NCI-H146 treated with DMSO at 0.1 percent for 48 hours (cell line): ENCODE data around the gene SLC18B1.
"Not testable (repeated sequence)": the region's sequence is repeated elsewhere in the genome, so short reads cannot be mapped to it uniquely, and the experiment has no call there.

ENCODE experiments used
- DNase-seq: peaks from one replicate; lab custom pipeline; 2025; ENCODE audit not compliant: unreplicated experiment; lab: John Stamatoyannopoulos, UW

The SLC18B1 gene

DNA sequence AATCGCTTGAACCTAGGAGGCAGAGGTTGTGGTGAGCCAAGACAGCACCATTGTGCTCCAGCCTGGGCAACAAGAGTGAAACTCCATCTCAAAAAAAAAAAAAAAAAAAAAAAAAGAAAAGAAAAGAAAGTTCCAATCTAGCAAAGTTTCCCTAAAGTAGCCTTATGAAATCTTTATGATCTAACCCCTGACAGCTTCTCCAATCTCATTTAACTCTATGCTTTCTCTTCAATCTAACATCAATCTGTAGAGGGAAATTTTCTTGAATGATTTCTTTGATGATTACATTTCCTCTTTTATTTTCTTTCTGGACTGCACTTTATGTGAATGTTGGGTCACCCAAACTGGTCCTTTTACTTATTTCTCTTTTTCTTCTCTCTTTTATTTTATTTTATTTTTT is 2.2 kb upstream of the SLC18B1 start:
- DNase-seq: no peak

DNA sequence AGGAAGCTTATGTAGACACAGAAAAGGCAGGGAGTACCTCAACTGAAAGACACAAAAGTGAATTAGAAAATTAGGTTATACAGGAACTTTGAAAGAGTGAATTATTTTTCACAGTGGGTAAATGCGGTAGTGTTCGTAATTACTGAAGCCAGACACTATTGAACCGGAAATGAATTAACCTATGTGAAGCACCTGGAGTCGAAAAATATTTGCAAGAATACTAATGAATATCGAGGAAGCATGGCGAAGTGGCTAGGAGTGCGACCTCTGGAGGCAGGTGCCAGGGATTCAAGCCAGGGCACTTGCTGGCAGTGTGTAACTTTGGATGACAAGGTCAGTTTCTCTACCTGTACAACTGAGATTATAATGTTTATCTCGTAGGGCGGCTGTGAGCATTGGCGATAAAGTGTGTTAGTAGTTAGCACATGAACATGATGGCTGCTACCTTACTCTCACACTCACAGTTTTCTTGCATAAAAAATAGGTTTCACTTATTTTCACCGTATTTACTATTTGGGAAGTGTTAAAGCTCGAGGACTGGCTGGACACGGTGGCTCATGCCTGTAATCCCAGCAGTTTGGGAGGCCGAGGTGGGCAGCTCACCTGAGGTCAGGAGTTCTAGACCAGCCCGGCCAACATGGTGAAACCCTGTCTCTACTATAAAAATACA is 567 bp upstream of the SLC18B1 start:
- peak; percentile 97 for DNase-seq

DNA sequence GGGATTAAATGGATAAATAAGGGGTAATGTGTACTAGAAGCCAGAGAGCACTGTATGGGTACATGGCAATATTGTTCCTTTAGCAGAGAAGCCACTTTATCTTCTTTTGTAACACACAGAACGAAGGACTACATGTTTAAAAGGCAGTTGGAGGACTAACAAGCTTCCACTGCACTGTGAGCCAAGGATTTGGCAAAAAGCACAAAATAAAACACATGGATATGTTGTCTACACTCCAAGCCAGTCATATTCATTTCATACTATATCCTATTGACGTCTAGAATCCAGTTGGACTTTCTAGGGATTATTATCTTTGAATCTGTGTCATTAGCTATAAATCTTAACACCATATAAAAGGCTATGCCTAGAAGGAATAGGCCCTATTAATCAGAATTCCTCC is 3.0 kb downstream of the SLC18B1 start:
- DNase-seq: no peak

DNA sequence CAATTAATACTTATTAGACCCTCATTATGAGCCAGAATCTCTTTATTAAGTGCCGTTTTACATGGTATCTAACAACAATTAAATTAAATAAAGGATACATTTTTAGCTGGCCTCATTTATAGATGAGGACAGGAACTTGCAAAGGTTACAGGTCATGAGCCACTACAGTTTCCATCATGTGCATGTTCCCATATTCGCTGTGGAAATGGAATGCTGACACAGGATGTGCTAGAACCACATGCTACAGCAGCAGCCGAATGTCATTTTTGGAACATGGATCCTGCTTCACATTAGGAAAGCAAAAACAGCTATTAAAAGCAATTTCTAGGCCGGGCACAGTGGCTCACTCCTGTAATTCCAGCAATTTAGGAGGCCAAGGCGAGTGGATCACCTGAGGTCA is 5.9 kb downstream of the SLC18B1 start:
- no peak for DNase-seq

DNA sequence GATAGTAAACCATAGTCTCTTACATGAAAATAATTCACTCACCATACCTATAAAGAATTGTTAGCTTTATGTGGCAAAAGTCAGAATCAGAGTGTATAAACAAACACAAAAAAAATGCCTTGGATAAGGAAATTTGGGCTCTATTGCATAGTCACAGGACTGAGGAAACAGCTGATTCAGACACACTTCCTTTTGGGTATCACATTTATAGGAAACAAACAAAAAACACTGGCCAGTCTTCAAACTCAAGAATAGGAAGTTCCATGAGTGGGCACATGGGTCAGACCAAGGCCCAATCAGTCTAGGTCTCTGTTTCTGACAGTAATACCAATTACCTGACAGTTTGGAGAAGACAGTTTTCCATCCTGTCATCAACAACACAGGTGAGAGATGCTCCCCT is 8.0 kb downstream of the SLC18B1 start:
- no peak for DNase-seq

DNA sequence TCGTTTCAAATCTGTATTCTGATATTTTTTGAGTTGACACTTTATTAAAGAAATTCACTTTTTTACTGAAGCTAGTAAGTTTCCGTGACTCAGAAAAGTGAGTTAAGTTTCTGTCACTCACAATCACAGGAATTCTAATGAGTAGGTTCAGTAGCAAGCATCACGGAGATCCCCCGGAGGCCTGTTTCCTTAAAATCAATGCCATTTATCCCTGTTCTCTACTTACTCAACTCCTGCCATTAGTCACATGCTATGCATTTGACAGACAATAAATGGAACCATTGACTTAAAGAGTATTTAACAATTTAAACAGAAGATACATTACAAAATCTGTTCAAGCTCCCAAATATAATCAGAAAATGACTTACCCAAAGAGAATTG is 9.1 kb downstream of the SLC18B1 start:
- no peak for DNase-seq

DNA sequence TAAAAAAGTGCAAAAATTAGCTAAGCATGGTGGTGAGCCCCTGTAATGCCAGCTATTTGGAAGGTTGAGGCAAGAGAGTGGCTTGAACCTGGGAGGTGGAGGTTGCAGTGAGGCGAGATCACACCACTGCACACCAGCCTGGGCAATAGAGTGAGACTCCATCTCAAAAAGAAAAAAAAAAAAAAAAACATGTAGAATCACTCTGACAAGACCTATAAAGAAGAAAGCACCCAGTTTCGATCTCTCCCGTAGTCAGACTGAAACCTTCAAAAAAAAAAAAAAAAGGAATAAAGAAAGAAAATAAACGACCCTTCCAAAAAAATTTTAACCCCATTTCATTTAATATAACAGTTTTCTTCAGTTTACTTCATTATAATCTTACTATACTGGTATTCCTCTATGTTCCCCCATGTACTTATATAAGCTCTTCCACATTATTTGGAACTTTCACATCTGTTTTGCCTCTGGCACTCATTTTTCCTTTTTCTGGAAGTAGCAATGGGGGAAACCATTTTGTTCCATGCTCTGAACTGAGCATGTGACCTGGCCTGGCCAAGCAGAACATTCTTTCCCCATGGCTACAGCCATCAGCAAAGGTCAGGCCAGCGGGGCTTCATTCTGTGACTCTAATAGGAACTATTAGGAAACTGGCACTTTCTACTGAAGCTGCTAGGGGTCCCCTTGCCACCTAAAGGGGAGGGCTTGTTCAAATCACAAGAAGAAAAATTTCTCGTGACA is 9.6 kb downstream of the SLC18B1 start:
- no peak for DNase-seq

DNA sequence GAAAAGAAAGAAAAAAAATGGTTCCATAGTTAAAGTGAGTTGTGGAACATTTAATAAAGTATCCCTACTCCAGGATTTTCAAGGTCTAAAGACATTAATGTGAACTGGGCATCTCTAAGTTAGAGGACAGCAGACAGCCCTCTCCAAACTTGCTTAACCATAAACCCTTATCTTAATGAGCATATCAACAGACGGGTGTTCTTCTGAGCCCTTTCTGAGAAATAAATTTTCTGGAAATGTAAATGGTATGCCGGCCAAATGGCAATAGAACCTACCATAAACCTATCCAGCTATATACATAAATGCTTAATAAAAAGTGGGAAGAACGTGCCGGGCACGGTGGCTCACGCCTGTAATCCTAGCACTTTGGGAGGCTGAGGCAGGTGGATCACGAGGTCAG is 12.5 kb downstream of the SLC18B1 start:
- no peak for DNase-seq

DNA sequence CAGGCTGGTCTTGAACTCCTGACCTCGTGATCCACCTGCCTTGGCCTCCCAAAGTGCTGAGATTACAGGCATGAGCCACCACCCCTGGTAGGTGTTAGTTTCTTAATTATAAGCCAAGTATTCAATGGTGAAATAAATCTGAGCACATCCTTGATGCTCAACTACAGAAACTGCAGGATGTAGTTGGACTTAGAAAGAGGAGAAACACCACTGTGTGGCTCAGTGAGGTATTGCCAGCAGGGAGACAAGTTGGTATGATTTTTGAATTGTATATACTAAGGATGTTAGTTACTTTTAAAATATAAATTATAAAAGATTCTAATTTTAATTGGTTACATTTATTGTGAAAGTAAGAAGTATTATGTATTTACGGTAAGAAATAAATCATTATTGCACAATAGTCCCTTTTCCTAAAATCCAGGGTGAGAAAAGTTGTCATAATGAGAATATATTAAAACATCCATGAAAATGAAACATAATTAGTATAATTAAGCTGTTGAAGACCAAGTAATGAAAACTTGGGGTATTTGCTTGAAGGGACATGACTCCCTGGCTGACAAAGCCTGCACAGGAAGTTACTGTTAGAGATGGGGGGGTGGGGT is 17.6 kb downstream of the SLC18B1 start:
- no peak for DNase-seq

DNA sequence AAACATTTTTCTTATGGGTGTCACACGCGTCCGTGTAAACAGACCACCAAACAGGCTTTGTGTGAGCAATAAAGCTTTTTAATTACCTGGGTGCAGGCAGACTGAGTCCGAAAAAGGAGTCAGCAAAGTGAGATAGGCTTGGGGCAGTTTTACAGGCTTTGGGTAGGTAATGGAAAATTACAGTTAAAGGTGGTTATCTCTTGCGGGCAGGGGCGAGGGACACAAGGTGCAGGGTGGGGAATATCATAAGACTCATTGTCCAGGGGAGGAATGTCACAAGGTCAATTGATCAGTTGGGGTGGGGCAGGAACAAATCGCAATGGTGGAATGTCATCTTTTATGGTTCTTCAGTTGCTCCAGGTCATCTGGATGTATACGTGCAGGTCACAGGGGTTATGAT is 20.6 kb downstream of the SLC18B1 start:
- DNase-seq: not testable (repeated sequence)

DNA sequence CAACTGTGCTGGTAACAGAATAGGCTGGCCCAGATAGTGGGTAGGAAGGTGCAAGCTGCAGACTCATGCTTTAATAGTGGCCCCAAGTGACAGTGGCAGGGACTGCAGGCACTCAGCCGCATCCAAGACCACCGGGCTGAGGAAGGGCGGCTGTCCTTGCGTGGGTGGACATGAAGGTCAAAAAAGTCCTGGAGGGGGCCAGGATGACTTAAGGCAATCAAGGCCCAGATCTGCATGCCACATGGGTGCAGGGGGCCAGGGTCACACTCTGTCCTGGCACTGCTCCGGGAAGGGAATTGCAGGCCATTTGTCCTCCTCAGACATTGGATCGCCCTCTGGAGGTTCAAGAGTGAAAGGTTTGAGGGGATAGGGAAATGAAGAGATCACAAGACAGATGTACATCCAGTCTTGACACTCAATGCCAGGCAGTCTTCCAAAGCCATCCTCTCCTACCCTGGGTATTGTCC is 30.4 kb downstream of the SLC18B1 start:
- DNase-seq: peak; percentile 75

DNA sequence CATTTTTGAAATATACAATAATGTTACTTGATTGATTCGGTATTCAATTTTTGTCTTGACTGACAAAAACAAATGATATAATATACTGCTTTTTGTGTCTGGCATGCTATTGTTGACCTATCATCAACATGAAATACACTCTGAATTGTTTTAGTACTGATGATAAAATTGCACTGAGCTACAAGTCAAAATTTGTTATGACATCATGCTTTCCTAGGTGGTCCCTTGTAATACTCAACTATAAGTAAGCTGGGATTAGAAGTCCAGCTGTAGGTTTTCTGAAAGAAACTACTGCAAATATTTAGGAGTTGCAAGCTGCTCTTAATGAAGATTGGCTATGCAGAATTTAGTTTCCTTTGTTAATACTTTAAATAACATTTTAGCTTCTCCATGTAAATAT is 32.9 kb downstream of the SLC18B1 start:
- no peak for DNase-seq

DNA sequence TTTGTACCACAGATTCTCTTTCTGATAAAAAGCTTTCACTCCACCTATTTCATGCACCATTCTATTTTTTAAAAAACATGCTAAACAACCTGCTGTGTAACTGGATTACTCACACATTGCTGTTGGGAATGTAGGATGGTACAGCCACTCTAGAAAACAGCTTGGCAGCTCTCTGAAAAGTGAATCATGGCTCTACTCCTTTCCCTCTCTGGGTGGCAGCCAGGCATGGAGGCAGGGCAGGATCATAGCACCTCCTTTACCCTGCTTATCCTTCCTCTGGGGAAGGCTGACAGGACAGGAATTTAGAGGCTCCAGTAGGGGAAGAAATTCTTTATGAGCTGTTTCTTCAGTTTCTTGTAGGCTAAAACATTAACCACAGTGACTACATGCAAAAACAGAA is 34.1 kb downstream of the SLC18B1 start:
- no peak for DNase-seq

DNA sequence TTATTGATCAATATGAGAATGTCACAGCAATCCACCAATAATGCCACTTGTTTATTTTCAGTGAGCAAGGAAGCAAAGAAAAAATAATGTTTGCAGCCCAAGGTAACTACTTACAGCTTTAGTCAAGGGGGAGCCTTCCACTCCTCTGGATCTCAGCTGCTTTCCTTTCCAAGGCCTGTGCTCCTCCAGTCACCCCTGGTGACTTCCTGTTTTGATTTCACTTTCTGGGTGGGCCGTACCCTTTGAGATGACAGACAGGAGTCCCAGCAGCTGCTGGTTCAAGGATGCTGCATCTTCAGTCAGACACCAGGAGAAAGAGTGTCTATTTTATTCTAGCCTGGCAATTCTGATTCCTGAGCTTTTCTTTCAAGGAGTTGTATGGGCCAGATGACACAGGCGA is 35.2 kb downstream of the SLC18B1 start:
- no peak for DNase-seq

DNA sequence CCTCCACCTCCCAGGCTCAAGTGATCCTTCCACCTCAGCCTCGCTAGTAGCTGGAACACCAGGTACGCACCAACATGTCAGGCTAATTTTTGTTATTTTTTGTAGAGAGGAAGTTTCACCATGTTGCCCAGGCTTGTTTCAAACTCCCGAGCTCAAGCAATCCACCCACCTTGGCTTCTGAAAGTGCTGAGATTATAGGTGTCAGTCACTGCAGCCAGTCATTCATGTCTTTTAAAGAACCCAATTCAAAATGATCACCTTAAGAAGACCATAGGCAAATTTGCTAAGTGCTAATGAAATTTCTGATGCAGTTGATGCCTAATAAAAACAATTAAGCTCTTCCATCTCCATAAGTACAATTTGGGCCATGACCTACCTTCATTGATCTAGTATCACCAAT is 38.2 kb downstream of the SLC18B1 start:
- DNase-seq: no peak

DNA sequence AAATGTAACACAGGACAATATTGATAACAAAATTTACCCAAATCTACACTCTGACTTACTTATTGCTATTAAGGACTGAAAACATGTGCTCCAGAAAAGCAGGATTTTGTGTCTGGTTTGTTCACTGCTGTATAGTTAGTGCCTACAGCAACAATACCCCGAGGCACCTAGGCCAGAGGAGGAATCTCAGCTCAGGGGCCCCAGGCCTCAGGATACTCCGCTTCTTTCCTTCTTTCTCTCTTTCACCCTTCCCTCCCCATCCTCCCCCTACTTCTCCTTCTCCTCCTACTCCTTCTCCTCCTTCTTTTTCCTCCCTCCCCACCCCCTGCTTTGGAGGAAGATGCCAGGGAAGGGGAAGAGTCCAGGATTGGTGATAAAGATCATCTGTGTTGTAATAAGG is 39.7 kb downstream of the SLC18B1 start:
- no peak for DNase-seq

DNA sequence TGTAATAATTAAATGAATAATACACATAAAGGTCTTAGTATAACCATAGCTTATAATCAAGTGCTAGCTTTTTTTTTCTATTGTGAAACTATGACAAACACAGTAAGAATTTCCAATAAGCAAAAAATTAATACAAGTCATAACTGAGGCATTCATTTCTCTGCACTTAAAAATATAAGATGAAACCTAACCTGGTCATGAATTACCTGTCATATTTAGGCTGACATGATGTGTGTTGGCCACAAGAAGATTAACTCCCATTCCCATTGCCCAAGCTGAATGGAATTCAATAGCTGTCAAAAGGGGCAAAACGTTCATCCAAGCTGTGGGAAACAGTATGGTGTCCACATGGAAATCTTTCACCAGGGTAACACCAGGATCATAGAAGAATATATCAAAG is 46.2 kb downstream of the SLC18B1 start:
- no peak for DNase-seq

DNA sequence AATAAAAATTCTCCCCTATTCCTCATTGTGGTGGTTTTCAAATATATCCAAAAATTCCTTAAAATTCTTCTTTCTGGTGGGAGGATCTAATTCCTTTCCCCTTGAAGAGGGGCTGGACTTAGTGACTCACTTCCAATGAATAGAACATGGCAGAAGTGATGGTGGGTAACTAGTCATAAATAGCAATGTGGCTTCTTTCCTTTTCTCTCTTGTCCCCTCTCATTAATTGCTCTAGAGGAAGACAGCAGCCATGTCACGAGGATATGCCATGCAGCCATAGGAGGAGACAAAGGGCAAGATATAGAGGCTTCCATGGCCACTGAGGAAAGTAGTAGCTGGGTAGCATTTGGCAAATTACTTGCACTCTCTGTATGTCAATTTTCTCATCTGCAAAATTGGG is 46.6 kb downstream of the SLC18B1 start:
- DNase-seq: no peak

DNA sequence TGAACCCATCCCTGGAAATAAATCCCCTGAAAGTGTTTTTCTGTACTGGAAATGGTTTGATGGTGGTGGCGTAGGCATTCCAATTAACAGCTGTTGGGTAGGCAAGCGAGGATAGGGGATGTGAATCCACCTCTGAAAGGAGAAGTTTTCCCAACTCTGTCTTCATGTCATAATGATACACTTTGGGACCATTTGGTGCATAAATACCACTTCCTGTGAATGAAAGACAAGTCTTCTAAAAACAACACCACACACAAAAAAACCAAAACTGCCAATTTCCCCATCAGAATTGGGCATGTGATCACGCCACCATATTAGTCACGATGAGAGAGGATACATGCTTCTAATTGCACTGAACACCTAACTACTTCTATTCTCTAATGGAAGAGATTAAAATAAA is 47.1 kb downstream of the SLC18B1 start:
- DNase-seq: no peak

DNA sequence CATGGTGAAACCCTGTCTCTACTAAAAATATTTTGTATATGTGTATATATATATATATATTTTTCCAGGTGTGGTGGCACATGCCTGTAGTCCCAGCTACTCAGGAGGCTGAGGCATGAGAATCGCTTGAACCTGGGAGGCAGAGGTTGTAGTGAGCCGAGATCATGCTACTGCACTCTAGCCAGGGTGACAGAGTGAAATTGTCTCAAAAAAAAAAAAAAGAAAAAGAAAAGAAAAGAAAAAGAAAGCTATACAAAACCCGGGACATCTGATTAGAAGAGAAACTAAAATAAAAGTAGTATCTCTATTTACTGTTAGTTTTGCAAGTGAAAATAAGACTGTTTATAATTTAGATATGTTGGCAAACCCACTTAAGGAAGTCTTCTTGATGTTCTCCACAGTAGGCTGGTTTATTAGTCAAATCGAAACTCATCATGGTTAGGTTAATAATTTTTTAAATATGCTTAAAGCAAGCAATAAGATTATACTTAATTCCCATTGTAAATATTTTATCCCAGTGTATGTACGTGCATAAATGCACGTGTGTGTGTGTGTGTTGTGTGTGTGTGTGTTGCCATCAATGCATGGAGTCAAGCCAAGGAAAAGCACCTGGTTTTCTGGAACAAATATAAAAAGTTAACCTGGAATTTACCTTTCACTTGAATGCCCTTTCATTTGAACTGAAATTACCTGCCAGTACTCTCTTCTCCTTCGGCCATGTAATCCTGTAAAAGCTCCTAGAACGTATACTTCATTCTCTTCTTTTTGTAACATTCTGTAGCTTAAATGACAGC is 47.8 kb downstream of the SLC18B1 start:
- no peak for DNase-seq

DNA sequence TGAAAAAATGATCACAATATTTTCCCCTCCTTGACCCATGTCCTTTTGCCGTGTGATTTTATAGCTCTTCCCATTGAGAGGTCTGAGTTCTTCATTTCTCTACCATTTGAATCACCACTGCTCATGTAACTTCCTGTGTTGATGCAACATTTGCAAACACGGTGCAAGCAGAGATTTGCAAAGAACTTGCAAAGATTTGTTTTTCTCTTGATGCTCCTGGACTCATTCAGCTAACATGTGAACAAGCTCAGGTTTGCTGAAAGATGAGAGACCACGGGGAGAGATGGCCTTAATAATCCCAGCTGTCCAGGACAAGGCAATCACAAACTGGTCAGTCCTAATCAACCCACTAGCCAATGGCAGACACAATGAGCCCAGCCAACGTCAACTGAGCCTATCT is 49.3 kb downstream of the SLC18B1 start:
- DNase-seq: no peak

DNA sequence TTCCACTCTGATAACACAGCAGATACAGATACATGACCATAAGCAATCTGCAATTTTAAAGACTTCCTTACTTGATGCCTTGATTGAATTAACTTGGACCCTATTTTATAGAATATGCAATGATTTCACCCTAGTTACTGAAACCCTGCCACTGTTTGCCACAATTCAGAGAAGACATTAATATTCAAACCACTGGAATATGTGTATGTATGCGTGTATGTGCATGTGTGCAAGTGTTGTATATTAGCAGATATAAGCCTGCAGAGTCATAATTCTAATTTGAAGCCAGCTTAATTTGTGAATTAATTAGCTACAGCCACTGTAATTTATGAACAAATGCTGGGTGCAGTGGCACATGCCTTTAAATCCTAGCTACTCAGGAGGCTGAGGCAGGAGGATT is 50.0 kb downstream of the SLC18B1 start:
- DNase-seq: no peak
